HCT116 (cell line): ENCODE measurements around the gene POFUT2. TPM values are rescaled to one million over a fixed set of nuclear protein-coding genes. Genes with fewer than 3 reads are reported as not detected.

ENCODE experiments used
- ATAC-seq: fragments of 200-7000 bp; cut with Tn5 transposase; 2 replicates; pipeline ENCODE4 v1.9.1; 2020; ENCODE audit warnings: mild to moderate bottlenecking, moderate library complexity
- BruUV-seq: library from RNA; stranded (reverse); fragments of 400-500 nt; replicated peaks from 2 replicates; lab custom pipeline; 2021; lab: Mats Ljungman, UMichigan
- CTCF ChIA-PET: fragments of 300-600 bp; sonication (Branson Sonifier 250); formaldehyde crosslinking; loops from one replicate; lab custom pipeline; 2021; ENCODE audit warnings: antibody characterized with exemption; lab: Charles Lee
- POLR2A ChIA-PET: fragments of 300-600, 350-600 bp; sonication (Branson Sonifier 250); formaldehyde crosslinking; loops from one replicate; lab custom pipeline; 2021; ENCODE audit warnings: antibody characterized with exemption; lab: Charles Lee
- RAD21 ChIA-PET, 2 experiments: fragments of 300-600 bp; sonication (Branson Sonifier 250); formaldehyde crosslinking; loops; one replicate each; lab custom pipeline; 2023; ENCODE audit warnings: low total read pairs in 2 of 2; ENCODE audit not compliant: uncharacterized antibody in 2 of 2, unreplicated experiment in 2 of 2, low non-redundant PET in 1 of 2; lab: Charles Lee
- DNase-seq: peaks from one replicate; pipeline ENCODE4 v3.0.0-alpha.2; 2010; ENCODE audit warnings: low read depth, low spot score
- H2AFZ ChIP-seq: fragments of 200-600 bp; shearing (Covaris generic), sonication (generic); 2 replicates; pipeline ENCODE4 v1.6.1; 2017; ENCODE audit warnings: low read depth, mixed run types, mixed read lengths, antibody characterized with exemption, low read length; ENCODE audit not compliant: poor library complexity, severe bottlenecking
- H3K27ac ChIP-seq: 2 replicates; pipeline ENCODE4 v1.5.1; 2012; ENCODE audit warnings: low read depth, low read length
- H3K27me3 ChIP-seq: fragments of 200-600 bp; sonication (generic); 2 replicates; pipeline ENCODE4 v1.6.1; 2016; ENCODE audit warnings: mixed run types, low read length, mixed read lengths; ENCODE audit not compliant: insufficient read depth
- H3K36me3 ChIP-seq, 2 experiments: fragments of 200-500 bp in 1 of 2; fragments of 200-600 bp in 1 of 2; sonication (Bioruptor generic) in 1 of 2; sonication (generic) in 1 of 2; 2 replicates each; pipeline versions ENCODE4 v1.5.1 to v1.6.1; 2014 to 2016; ENCODE audit warnings: low read length in 2 of 2, inconsistent platforms in 1 of 2, mixed read lengths in 1 of 2, mixed run types in 1 of 2; ENCODE audit not compliant: insufficient read depth in 2 of 2, control insufficient read depth in 1 of 2
- H3K4me1 ChIP-seq, 2 experiments: fragments of 200-600 bp in 1 of 2; sonication (generic) in 1 of 2; 2 replicates each; pipeline versions ENCODE4 v1.5.1 to v1.6.1; 2012 to 2017; ENCODE audit warnings: low read length in 2 of 2, inconsistent platforms in 1 of 2, mild to moderate bottlenecking in 1 of 2, mixed read lengths in 1 of 2, mixed run types in 1 of 2, moderate library complexity in 1 of 2; ENCODE audit not compliant: insufficient read depth in 2 of 2, control insufficient read depth in 1 of 2
- H3K4me2 ChIP-seq: fragments of 200-600 bp; sonication (generic); 2 replicates; pipeline ENCODE4 v1.6.1; 2017; ENCODE audit warnings: mixed run types, low read length, mixed read lengths
- H3K4me3 ChIP-seq, 2 experiments: fragments of 200-600 bp in 1 of 2; sonication (generic) in 1 of 2; replicated peaks in 1 of 2; 2 replicates each; pipeline ENCODE4 v1.5.1; 2011 to 2016; ENCODE audit warnings: low read length in 2 of 2, control low read depth in 1 of 2, low read depth in 1 of 2, mild to moderate bottlenecking in 1 of 2, mixed read lengths in 1 of 2, mixed run types in 1 of 2
- H3K79me2 ChIP-seq: fragments of 200-600 bp; sonication (generic); 2 replicates; pipeline ENCODE4 v1.6.1; 2017; ENCODE audit warnings: mild to moderate bottlenecking, mixed run types, low read length, moderate library complexity, mixed read lengths; ENCODE audit not compliant: insufficient read depth
- H3K9ac ChIP-seq: fragments of 200-600 bp; sonication (generic); 2 replicates; pipeline ENCODE4 v1.6.1; 2016; ENCODE audit warnings: low read length, mixed read lengths
- H3K9me2 ChIP-seq: fragments of 200-600 bp; sonication (generic), shearing (Covaris generic); 2 replicates; pipeline ENCODE4 v1.6.1; 2017; ENCODE audit warnings: mixed run types, mild to moderate bottlenecking, moderate library complexity; ENCODE audit not compliant: insufficient read depth
- H3K9me3 ChIP-seq, 2 experiments: fragments of 200-500 bp in 1 of 2; fragments of 200-600 bp in 1 of 2; sonication (Bioruptor generic) in 1 of 2; sonication (generic) in 1 of 2; 2 replicates each; pipeline ENCODE4 v1.6.1; 2014 to 2017; ENCODE audit warnings: low read length in 2 of 2, mixed read lengths in 2 of 2, inconsistent platforms in 1 of 2, low read depth in 1 of 2, mild to moderate bottlenecking in 1 of 2, mixed run types in 1 of 2, moderate library complexity in 1 of 2; ENCODE audit not compliant: control insufficient read depth in 1 of 2, insufficient read depth in 1 of 2
- H4K20me1 ChIP-seq: fragments of 200-600 bp; sonication (generic), shearing (Covaris generic); 2 replicates; pipeline ENCODE4 v1.6.1; 2017; ENCODE audit warnings: mixed run types, mild to moderate bottlenecking, moderate library complexity; ENCODE audit not compliant: insufficient read depth
- ATF3 ChIP-seq: IDR thresholded peaks from 2 replicates; pipeline ENCODE4 v1.6.1; 2012
- CBX3 ChIP-seq: IDR thresholded peaks from 2 replicates; pipeline ENCODE4 v1.6.1; 2012; ENCODE audit warnings: low read depth
- CEBPB ChIP-seq: IDR thresholded peaks from 2 replicates; pipeline ENCODE4 v1.6.1; 2012; ENCODE audit warnings: low read depth
- CTCF ChIP-seq, 3 experiments: fragments of 200-600 bp in 1 of 3; sonication (generic) in 1 of 3; IDR thresholded peaks in 2 of 3; conservative IDR thresholded peaks in 1 of 3; 2 replicates each; pipeline ENCODE4 v1.5.1; 2012 to 2017; ENCODE audit warnings: low read depth in 2 of 3, low read length in 2 of 3, antibody characterized with exemption in 1 of 3, borderline replicate concordance in 1 of 3, control low read depth in 1 of 3, mild to moderate bottlenecking in 1 of 3, mixed read lengths in 1 of 3, mixed run types in 1 of 3, moderate library complexity in 1 of 3; ENCODE audit not compliant: insufficient read depth in 1 of 3
- EGR1 ChIP-seq: IDR thresholded peaks from 2 replicates; pipeline ENCODE4 v1.6.1; 2012; ENCODE audit warnings: low read depth
- JUND ChIP-seq: IDR thresholded peaks from 2 replicates; pipeline ENCODE4 v1.6.1; 2012
- POLR2A ChIP-seq: IDR thresholded peaks from 2 replicates; pipeline ENCODE4 v1.7.0; 2011; ENCODE audit warnings: borderline replicate concordance; ENCODE audit not compliant: insufficient read depth, insufficient read length; ENCODE audit errors: extremely low read depth
- REST ChIP-seq: IDR thresholded peaks from 2 replicates; pipeline ENCODE4 v1.6.1; 2012; ENCODE audit warnings: low read depth
- SRF ChIP-seq: IDR thresholded peaks from 2 replicates; pipeline ENCODE4 v1.6.1; 2012; ENCODE audit warnings: low read depth
- TCF7L2 ChIP-seq: IDR thresholded peaks from 2 replicates; pipeline ENCODE4 v1.7.0; 2011; ENCODE audit warnings: borderline replicate concordance, inconsistent platforms; ENCODE audit not compliant: insufficient read depth, insufficient read length; ENCODE audit errors: extremely low read depth
- YY1 ChIP-seq: IDR thresholded peaks from 2 replicates; pipeline ENCODE4 v1.6.1; 2011; ENCODE audit warnings: low read length, low read depth, moderate library complexity, mild to moderate bottlenecking; ENCODE audit not compliant: insufficient replicate concordance; ENCODE audit errors: extremely low read depth
- intact Hi-C: fragments of 100-400 bp; cut with micrococcal nuclease; formaldehyde crosslinking; loops from 2 replicates; pipeline ENCODE4 v1.10.0; 2022
- total RNA-seq: library from RNA; stranded (reverse); gene quantifications from one replicate; pipeline ENCODE4 v1.2.1, GENCODE V29; 2021; ENCODE audit not compliant: unreplicated experiment
- TF ChIP-seq, protein P1 (sequence below): IDR thresholded peaks from 2 replicates; pipeline ENCODE4 v1.6.1; 2012

POFUT2 gene
- total RNA-seq, 1 experiment from 2014 or later = 20.5 TPM

DNA sequence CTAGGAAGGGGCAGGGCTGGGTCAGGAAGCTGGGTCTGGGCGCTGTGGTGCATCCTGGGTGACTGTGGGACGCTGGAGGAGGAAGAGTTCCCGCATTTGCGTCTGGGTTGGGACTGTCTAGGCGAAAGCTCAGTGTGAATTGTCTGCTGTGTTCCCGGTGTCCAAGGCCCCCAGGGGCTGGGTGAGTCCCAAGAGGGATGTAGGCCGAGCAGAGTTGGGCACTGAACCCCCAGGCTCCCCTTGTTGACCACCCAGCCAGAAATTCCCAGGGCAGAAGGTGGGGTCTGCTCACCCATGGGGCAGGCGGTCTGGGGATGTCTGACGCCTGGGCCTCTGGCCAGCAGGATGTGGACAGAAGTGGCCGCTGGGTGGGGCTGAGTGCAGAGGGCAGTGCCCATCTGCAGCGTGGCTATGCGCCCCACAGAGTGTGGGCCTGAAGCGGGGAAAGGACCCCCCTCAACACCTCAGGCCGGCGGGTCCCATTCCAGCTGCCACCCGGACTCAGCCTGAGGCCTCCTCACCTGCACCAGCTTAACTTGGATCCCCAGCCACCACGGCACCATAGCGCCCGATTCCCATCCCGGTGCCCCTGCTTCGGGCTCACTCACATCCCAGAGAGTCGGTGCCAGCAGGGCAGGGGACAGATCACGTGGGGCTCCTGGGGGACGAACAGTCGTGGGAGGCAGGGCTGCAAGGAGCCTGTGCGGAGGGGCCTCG lies 37.0 kb upstream of the POFUT2 start:
- Histone ChIP-seq H2AFZ (no peak overlapping the region), H3K9ac (no peak overlapping the region), H3K4me2 (no peak overlapping the region), H3K36me3 (no peaks in the 10 kb centered on the region), H3K27ac (no peak overlapping the region), H4K20me1 (no peaks in the 10 kb centered on the region), H3K27me3 (no peaks in the 10 kb centered on the region), H3K9me2 (no peaks in the 10 kb centered on the region), H3K4me3 (no peak overlapping the region), H3K4me1 (peaks cover 21 to 45% of the 10 kb centered on the region in 2 experiments), H3K79me2 (no peaks in the 10 kb centered on the region), H3K9me3 (no peaks in the 10 kb centered on the region)
- CTCF ChIA-PET = interaction anchor here (2.3 kb wide), 1 partner anchor 16 kb away, joined by 7 read pairs; no protein-coding TSS in a partner anchor
- BruUV-seq = no TSS peak
- intact Hi-C loops = no loop called here
- POLR2A ChIA-PET = no interaction called here
- ATAC-seq = no peak
- no peak for DNase-seq
- RAD21 ChIA-PET = no interaction called here
- TF ChIP-seq, protein P1, sequence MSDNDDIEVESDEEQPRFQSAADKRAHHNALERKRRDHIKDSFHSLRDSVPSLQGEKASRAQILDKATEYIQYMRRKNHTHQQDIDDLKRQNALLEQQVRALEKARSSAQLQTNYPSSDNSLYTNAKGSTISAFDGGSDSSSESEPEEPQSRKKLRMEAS = no peak
- no peak for TF ChIP-seq EGR1
- TF ChIP-seq CBX3 = no peak
- no peak for TF ChIP-seq SRF
- TF ChIP-seq TCF7L2 = no peak
- no peak for TF ChIP-seq CEBPB
- TF ChIP-seq CTCF (IDR thresholded peaks at IDR 0.05 in 2 of 3, conservative IDR thresholded peaks at IDR 0.05 in 1 of 3; ENCODE audit: borderline replicate concordance in 1 of 3, insufficient read depth in 1 of 3, low read depth in 2 of 3, low read length in 2 of 3) = no peak
- TF ChIP-seq JUND = no peak
- TF ChIP-seq ATF3 = no peak
- no peak for TF ChIP-seq POLR2A
- no peak for TF ChIP-seq YY1
- no peak for TF ChIP-seq REST
